GM19324 (cell line): Measurements from ENCODE around the gene PTPRN2.
"Not testable (repeated sequence)": the region's sequence is repeated elsewhere in the genome, so short reads cannot be mapped to it uniquely, and the experiment has no call there.

Source experiments
- ATAC-seq: cut with Tn5 transposase; IDR thresholded peaks from one replicate; pipeline ENCODE4 v1.9.1; 2021; ENCODE audit warnings: mild to moderate bottlenecking, moderate library complexity; ENCODE audit not compliant: unreplicated experiment, low FRiP score

The PTPRN2 gene

GRCh38 chr7:158409816-158410330 is 177.8 kb downstream of the PTPRN2 start:
- ATAC-seq, result no peak

GRCh38 chr7:158409120-158409519 is 178.5 kb downstream of the PTPRN2 start:
- no peak for ATAC-seq

GRCh38 chr7:158408318-158408920 is 179.2 kb downstream of the PTPRN2 start:
- ATAC-seq, result no peak

GRCh38 chr7:158407581-158408317 is 179.9 kb downstream of the PTPRN2 start:
- ATAC-seq, result no peak

- no peak for ATAC-seq
Observed at GRCh38 chr7:158406801-158407200, 180.8 kb downstream of the PTPRN2 start.

- ATAC-seq, result no peak
Observed at GRCh38 chr7:158406364-158406763, 181.3 kb downstream of the PTPRN2 start.

GRCh38 chr7:158405771-158406170 is 181.9 kb downstream of the PTPRN2 start:
- not testable (repeated sequence) for ATAC-seq

GRCh38 chr7:158405324-158405723 is 182.3 kb downstream of the PTPRN2 start:
- no peak for ATAC-seq

- ATAC-seq, result no peak
Observed at GRCh38 chr7:158404031-158404761, 183.4 kb downstream of the PTPRN2 start.

GRCh38 chr7:158403013-158403821 is 184.4 kb downstream of the PTPRN2 start:
- ATAC-seq, result no peak

- ATAC-seq, result no peak
Observed at GRCh38 chr7:158402471-158402870, 185.2 kb downstream of the PTPRN2 start.

- no peak for ATAC-seq
Observed at GRCh38 chr7:158401826-158402225, 185.8 kb downstream of the PTPRN2 start.

- no peak for ATAC-seq
Observed at GRCh38 chr7:158401295-158401694, 186.3 kb downstream of the PTPRN2 start.

- ATAC-seq, result no peak
Observed at GRCh38 chr7:158400601-158401225, 186.9 kb downstream of the PTPRN2 start.

- ATAC-seq, result no peak
Observed at GRCh38 chr7:158399762-158400161, 187.9 kb downstream of the PTPRN2 start.

GRCh38 chr7:158398750-158399149 is 188.9 kb downstream of the PTPRN2 start:
- no peak for ATAC-seq

- ATAC-seq, result no peak
Observed at GRCh38 chr7:158397885-158398284, 189.7 kb downstream of the PTPRN2 start.

GRCh38 chr7:158396982-158397862 is 190.4 kb downstream of the PTPRN2 start:
- ATAC-seq, result no peak

- ATAC-seq, result no peak
Observed at GRCh38 chr7:158396301-158396905, 191.2 kb downstream of the PTPRN2 start.
